DMS114 treated with DMSO at 0.1 percent for 48 hours (cell line): ENCODE results near the gene TMEM245.
"Not testable (repeated sequence)": the region's sequence is repeated elsewhere in the genome, so short reads cannot be mapped to it uniquely, and the experiment has no call there.

Source experiments
- DNase-seq: peaks from one replicate; lab custom pipeline; 2025; ENCODE audit not compliant: unreplicated experiment; lab: John Stamatoyannopoulos, UW

Gene TMEM245

GRCh38 chr9:109133533-109133932, 13.8 kb upstream of the TMEM245 start:
- DNase-seq = no peak

- DNase-seq = no peak
Observed at GRCh38 chr9:109132567-109133021, 12.8 kb upstream of the TMEM245 start.

DNA sequence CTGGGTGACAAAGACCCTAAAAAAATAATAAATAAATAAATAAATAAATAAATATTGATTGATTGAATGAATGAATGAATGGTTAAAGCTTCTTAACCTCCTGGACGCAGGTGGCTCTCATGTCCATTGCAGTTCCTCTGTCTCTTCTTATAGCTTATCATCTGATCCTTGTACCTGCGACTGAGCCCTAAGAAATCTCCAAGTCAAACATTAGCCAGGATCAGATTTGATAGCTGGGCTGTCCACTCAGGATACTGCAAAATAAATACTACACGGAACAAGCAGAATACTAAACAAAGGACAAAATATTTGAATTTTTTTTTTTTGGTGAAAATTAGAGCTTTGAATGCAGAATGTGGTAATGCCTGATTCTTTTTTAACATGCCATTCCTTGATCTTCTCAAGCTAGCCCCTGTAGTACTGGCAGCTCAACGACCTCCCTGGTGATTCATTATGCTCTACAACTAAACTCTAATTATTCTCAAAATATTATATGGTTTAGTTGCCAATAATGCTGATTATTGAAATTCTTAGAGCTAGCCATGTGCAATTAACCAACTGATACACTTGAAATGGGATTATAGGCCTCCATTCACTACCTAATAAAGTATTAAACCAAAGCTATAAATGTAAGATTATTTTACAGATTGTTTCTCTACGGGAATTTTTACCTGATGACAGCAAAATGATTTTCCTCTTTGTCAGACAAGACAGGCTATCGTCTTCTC, 9.9 kb upstream of the TMEM245 start:
- no peak for DNase-seq

DNA sequence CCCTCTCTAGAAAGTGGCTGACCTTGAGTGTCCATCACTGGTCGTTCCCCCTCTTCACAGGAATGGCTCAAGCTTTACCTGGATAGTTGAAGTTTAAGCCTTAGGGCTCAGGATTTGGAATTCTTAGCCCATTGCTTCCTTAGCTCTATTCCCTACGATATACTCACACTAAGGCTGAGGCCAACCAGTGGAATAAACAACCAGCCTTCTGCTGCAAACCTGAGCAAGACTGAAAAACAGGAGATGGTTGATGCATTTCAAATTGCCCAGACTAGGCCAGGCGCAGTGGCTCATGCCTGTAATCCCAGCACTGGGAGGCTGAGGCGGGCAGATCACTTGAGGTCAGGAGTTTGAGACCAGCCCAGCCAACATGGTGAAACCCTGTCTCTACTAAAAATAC, 6.9 kb upstream of the TMEM245 start:
- not testable (repeated sequence) for DNase-seq

- DNase-seq = no peak
Observed at GRCh38 chr9:109124121-109124520, 4.4 kb upstream of the TMEM245 start.

DNA sequence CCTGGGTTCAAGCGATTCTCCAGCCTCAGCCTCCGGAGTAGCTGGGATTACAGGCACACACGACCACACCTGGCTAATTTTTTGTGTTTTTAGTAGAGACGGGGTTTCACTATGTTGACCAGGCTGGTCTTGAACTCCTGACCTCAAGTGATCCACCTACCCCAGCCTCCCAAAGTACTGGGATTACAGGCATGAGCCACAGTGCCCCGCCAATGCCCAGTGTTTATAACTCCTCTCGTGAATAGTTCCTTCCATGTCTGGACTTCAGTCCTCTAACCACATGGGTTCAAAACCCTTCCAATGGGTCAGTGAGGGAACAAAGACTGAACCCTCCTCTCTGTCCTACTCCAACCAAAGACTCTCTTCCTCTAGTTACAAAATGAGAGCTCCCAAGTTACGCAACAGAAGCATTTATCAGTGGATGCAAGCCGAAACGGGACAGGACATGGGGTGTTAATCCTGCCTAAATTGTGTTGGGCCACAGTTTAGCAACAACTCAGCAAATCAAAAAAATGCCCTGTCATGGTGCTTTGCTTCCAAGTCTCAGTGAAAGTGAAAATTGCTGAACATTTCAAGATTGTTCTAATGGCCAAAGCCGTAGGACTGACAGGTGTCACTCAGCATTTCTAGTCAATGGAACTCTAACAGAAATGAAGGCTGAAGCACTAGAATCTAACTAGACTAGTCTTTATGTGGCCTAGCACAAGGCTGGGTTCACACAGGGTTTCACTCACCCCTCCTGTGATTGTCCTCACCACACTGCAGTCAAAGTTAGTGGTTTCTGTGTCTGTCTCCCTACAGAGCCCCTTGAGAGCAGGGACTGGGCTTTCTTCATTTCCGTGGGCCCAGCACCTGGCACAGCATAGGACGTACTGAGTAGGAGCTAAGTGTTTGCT, 3.2 kb upstream of the TMEM245 start:
- no peak for DNase-seq

DNA sequence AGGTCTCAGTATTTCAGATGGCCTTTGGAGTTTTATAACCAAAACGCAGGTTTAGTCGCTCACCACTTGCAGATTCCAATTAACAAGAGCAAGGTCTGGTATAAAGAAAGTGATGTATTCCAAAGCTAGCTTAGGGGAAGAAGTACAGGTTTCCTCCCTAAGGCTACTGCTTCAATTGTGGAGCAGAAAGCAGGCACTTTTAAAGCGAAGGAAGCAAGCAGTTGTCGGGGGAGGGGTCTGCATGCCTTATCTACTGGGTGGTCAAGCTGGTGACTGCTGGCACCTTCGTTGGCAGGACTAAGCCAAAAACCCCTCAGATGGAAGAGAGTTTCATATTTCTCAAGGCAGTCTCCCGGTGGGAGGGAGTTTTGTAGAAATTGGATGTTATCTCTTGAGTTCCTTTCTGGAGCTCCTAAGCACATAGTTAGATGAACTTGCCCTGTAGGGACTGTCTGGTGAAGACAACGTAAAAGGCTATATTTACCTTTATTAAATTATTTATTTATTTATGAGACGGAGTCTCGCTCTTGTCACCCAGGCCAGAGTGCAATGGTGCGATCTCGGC, 1.6 kb upstream of the TMEM245 start:
- DNase-seq = no peak

- no peak for DNase-seq
Observed at GRCh38 chr9:109120204-109120789, 550 bp upstream of the TMEM245 start.

DNA sequence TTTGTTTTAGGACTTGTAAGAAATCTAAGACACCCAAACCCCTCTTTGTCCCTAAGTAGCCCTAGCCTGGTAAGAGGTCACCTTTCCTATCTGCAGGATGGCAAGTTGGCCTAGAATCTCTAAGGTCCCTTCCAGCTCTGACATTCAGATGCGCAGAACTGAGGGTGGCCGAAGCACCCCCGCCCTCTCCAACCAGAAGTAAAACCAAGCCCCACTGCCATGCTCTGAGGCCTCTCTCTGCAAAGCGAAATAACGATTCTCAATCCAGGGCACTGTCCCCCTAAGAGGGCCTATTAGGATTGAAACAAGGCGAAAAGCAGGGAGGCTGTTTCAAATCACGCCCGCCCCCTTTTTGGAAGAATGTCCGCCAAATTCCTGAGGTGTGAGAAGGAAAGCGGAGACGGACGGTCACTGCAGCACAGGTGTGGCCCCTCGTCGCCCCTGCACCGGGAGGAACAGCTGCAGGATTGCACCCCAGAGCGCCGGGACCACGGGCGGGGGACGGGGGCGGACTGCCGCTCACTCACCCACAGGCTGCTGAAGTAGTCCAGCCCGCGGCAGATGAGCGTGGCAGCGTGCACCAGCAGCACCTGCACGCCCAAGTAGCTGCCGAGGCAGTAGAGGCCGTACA, 824 bp downstream of the TMEM245 start:
- DNase-seq = no peak

- DNase-seq = no peak
Observed at GRCh38 chr9:109117856-109118807, 1.6 kb downstream of the TMEM245 start.

- no peak for DNase-seq
Observed at GRCh38 chr9:109115931-109116526, 3.7 kb downstream of the TMEM245 start.

GRCh38 chr9:109114670-109115069, 5.1 kb downstream of the TMEM245 start:
- DNase-seq = no peak

- DNase-seq = no peak
Observed at GRCh38 chr9:109113892-109114609, 5.7 kb downstream of the TMEM245 start.

- no peak for DNase-seq
Observed at GRCh38 chr9:109113254-109113653, 6.5 kb downstream of the TMEM245 start.

DNA sequence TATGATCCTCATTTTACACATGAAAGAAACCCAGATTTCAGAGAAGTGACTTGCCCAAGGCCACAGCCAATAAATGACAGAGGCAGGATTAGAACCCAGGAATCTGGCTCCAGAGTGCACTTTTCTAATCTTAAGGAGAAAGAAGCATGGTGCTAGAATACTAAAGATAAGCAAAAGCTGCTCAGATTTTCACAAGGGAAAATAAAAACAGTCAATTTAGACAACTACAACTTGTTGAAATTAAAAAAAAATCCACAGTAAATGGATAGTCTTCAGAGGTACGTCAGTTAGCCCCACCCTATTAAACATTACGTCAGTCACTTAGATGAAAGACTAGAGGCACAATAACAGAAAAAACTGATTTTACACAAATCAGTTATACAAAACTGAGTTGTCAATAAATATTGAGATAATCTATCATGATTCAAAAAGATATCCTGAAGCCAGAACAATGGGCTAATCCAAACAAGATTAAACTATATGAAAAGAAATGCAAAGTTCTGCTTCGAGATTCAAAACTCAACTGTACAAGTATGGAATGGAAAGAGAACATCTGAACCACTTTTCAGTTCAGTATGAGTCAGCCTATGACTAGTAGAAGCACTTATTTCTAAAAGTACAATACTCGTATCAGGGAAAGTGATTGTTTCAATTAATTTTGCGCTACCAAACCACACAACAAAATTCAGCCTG, 9.3 kb downstream of the TMEM245 start:
- no peak for DNase-seq

DNA sequence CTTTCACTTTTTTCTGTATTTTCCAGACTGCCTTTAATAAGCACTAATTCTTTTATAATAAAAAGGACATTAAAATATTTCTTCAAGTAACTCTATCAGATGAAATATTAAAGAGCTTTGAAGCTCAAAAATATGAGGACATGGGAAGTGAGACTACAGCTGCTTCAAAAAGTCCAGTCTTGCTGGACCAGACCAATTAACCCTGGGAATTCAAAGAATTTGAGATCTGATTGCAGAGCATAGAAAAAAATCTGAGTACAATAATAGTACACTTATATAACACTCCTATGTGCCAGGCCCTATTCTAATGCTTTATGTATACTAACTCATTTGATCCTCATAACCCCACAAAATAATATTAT, 9.8 kb downstream of the TMEM245 start:
- DNase-seq = no peak

- DNase-seq = no peak
Observed at GRCh38 chr9:109108318-109108717, 11.4 kb downstream of the TMEM245 start.
